GM23338 (cell line): Measurements from ENCODE around the gene PIM1. TPM values are rescaled to one million over a fixed set of nuclear protein-coding genes. Genes with fewer than 3 reads are reported as not detected.

Source experiments
- ATAC-seq: fragments of 200-7000 bp; cut with Tn5 transposase; 3 replicates; pipeline ENCODE4 v1.9.1; 2020
- DNase-seq: peaks from one replicate; pipeline ENCODE4 v3.0.0-alpha.2; 2015; ENCODE audit warnings: low spot score
- H2AFZ ChIP-seq: fragments of 200-600 bp; sonication (generic); 2 replicates; pipeline ENCODE4 v1.8.0; 2016; ENCODE audit warnings: antibody characterized with exemption, mild to moderate bottlenecking, moderate library complexity
- H3F3A ChIP-seq: fragments of 200-600 bp; sonication (generic); replicated peaks from 2 replicates; pipeline ENCODE4 v1.8.0; 2017; ENCODE audit warnings: antibody characterized with exemption, mixed run types, low read depth
- H3K27ac ChIP-seq: fragments of 200-600 bp; sonication (generic); 2 replicates; pipeline ENCODE4 v1.6.1; 2016; ENCODE audit warnings: low read depth
- H3K27me3 ChIP-seq: fragments of 200-600 bp; sonication (generic); 2 replicates; pipeline ENCODE4 v1.8.0; 2016; ENCODE audit warnings: mild to moderate bottlenecking, mixed run types, moderate library complexity; ENCODE audit not compliant: insufficient read depth
- H3K36me3 ChIP-seq: fragments of 200-600 bp; sonication (generic); 2 replicates; pipeline ENCODE4 v1.8.0; 2016; ENCODE audit warnings: mild to moderate bottlenecking; ENCODE audit not compliant: insufficient read depth
- H3K4me1 ChIP-seq: fragments of 200-600 bp; sonication (generic); 2 replicates; pipeline ENCODE4 v1.8.0; 2016; ENCODE audit warnings: mild to moderate bottlenecking, moderate library complexity; ENCODE audit not compliant: insufficient read depth
- H3K4me2 ChIP-seq: fragments of 200-600 bp; sonication (generic); 2 replicates; pipeline ENCODE4 v1.7.1; 2017; ENCODE audit warnings: mixed run types
- H3K4me3 ChIP-seq: fragments of 200-600 bp; sonication (generic); 2 replicates; pipeline ENCODE4 v1.6.1; 2016; ENCODE audit warnings: mixed run types
- H3K79me2 ChIP-seq: fragments of 200-600 bp; sonication (generic); replicated peaks from 2 replicates; pipeline ENCODE4 v1.8.0; 2017; ENCODE audit warnings: mild to moderate bottlenecking; ENCODE audit not compliant: insufficient read depth
- H3K9me2 ChIP-seq: fragments of 200-600 bp; sonication (generic); 2 replicates; pipeline ENCODE4 v1.8.0; 2017; ENCODE audit not compliant: insufficient read depth
- H4K20me1 ChIP-seq: fragments of 200-600 bp; sonication (generic); replicated peaks from 2 replicates; pipeline ENCODE4 v1.8.0; 2017; ENCODE audit warnings: mild to moderate bottlenecking; ENCODE audit not compliant: insufficient read depth
- H3K27ac Mint-ChIP-seq: 2 replicates; pipeline ENCODE4 v1.8.0; 2020; ENCODE audit warnings: inconsistent platforms, mild to moderate bottlenecking, moderate library complexity, mixed read lengths
- H3K27me3 Mint-ChIP-seq: 3 replicates; pipeline ENCODE4 v1.8.0; 2022; ENCODE audit warnings: low read depth, mild to moderate bottlenecking, moderate library complexity, mixed read lengths, inconsistent platforms; ENCODE audit not compliant: insufficient read depth, poor library complexity
- H3K36me3 Mint-ChIP-seq: 3 replicates; pipeline ENCODE4 v1.8.0; 2021; ENCODE audit warnings: low read depth, mild to moderate bottlenecking, inconsistent platforms, moderate library complexity, mixed read lengths
- H3K4me1 Mint-ChIP-seq: 3 replicates; pipeline ENCODE4 v1.8.0; 2020; ENCODE audit warnings: mild to moderate bottlenecking, inconsistent platforms, mixed read lengths
- H3K4me3 Mint-ChIP-seq: 3 replicates; pipeline ENCODE4 v1.8.0; 2021; ENCODE audit warnings: moderate library complexity, mild to moderate bottlenecking, inconsistent platforms, mixed read lengths
- H3K9me3 Mint-ChIP-seq: 3 replicates; pipeline ENCODE4 v1.8.0; 2020; ENCODE audit warnings: moderate library complexity, mild to moderate bottlenecking, inconsistent platforms, mixed read lengths
- CREB1 ChIP-seq: fragments of 250-450 bp; sonication (Bioruptor Pico); IDR thresholded peaks from 2 replicates; pipeline ENCODE4 v1.5.0; 2020; ENCODE audit warnings: low read depth, mild to moderate bottlenecking, moderate library complexity
- CTCF ChIP-seq, 2 experiments: fragments of 200-600 bp in 1 of 2; sonication (generic) in 1 of 2; conservative IDR thresholded peaks; 2 replicates each; pipeline versions ENCODE4 v1.5.1 to v1.6.1; 2016 to 2017; ENCODE audit warnings: antibody characterized with exemption in 2 of 2, low read depth in 2 of 2, mild to moderate bottlenecking in 2 of 2, moderate library complexity in 1 of 2
- JUNB ChIP-seq: IDR thresholded peaks from one replicate; pipeline ENCODE4 v1.6.1; 2016; ENCODE audit warnings: antibody characterized with exemption; ENCODE audit not compliant: unreplicated experiment
- STAT1 ChIP-seq: IDR thresholded peaks from one replicate; pipeline ENCODE4 v1.6.1; 2016; ENCODE audit warnings: antibody characterized with exemption; ENCODE audit not compliant: unreplicated experiment
- ZNF114 ChIP-seq: fragments of 250-450 bp; sonication (Bioruptor Pico); IDR thresholded peaks from 2 replicates; pipeline ENCODE4 v1.5.0; 2020; ENCODE audit warnings: mild to moderate bottlenecking, moderate library complexity
- ZNF331 ChIP-seq: fragments of 250-450 bp; sonication (Bioruptor Pico); IDR thresholded peaks from 2 replicates; pipeline ENCODE4 v1.5.0; 2020; ENCODE audit warnings: low read depth, mild to moderate bottlenecking, moderate library complexity
- ZNF462 ChIP-seq: fragments of 250-450 bp; sonication (Bioruptor Pico); IDR thresholded peaks from 2 replicates; pipeline ENCODE4 v1.5.0; 2020; ENCODE audit warnings: mild to moderate bottlenecking, moderate library complexity
- polyA plus RNA-seq: library from polyadenylated mRNA; unstranded; fragments of >200 nt; fragmentation: Nextera tagmentation; extraction: Ambion mirVana; gene quantifications from 2 replicates; pipeline ENCODE4 v1.2.1, GENCODE V29; 2016
- total RNA-seq: library from RNA; depleted of rRNA; stranded (reverse); fragments of >200 nt; shearing (Covaris generic); gene quantifications from 2 replicates; pipeline ENCODE4 v1.2.3, GENCODE V29; 2014

PIM1 gene
- total and polyA plus RNA-seq, 2 experiments from 2014 or later = 46.0 to 74.2 TPM

- no peaks in the 10 kb centered on the region for H3K9me3 Mint-ChIP-seq
- no peaks in the 10 kb centered on the region for H3K36me3 ChIP-seq
- peak overlapping the region; percentile 19; the same call in 1 of the 3 replicates for H3K4me3 Mint-ChIP-seq
- H3K4me2 ChIP-seq = no peak overlapping the region
- peaks cover 54% of the 10 kb centered on the region for H3K4me1 Mint-ChIP-seq
- peak overlapping the region; percentile 99 for H3K27ac ChIP-seq
- no peak overlapping the region for H3K4me3 ChIP-seq
- no peaks in the 10 kb centered on the region for H3K9me2 ChIP-seq
- DNase-seq (no peak), ATAC-seq (no peak)
- H3K79me2 ChIP-seq = 0 out of 2 replicates have a peak, but pooled peaks cover 9% of the 10 kb centered on the region
- H4K20me1 ChIP-seq = no peaks in the 10 kb centered on the region
- H3K27me3 ChIP-seq = no peaks in the 10 kb centered on the region
- peaks cover 50% of the 10 kb centered on the region for H3K4me1 ChIP-seq
- no peaks in the 10 kb centered on the region for H3K36me3 Mint-ChIP-seq
- no peaks in the 10 kb centered on the region for H3K27me3 Mint-ChIP-seq
- peaks cover 5% of the 10 kb centered on the region; the same call in 1 of the 2 replicates for H3F3A ChIP-seq
- H2AFZ ChIP-seq = no peak overlapping the region
- H3K27ac Mint-ChIP-seq = peak overlapping the region; percentile 77; the same call in 1 of the 2 replicates
- TF ChIP-seq CREB1 (CRISPR knock-in tag) (no peak), ZNF331 (CRISPR knock-in tag) (no peak), ZNF462 (CRISPR knock-in tag) (no peak), JUNB (no peak), STAT1 (no peak), ZNF114 (no peak), CTCF (conservative IDR thresholded peaks at IDR 0.05; ENCODE audit: low read depth in 2 of 2) (no peak)
Measured at GRCh38 chr6:37143585-37143984, 26.4 kb upstream of the PIM1 start.
